Measurements from ENCODE around the gene MTHFSD. TPM values are rescaled to one million over a fixed set of nuclear protein-coding genes. Genes with fewer than 3 reads are reported as not detected.

MTHFSD gene
- total and polyA plus RNA-seq, 10 of the 15 experiments (the other 5 are each of a cell fraction or from before 2014, with no cell fraction given) = 2.2 to 24.5 (median 18.1) TPM

- TF ChIP-seq CUX1 (IDR thresholded peaks at IDR 0.05; ENCODE audit: insufficient replicate concordance, low read depth, low read length) = no peak
- no peak for TF ChIP-seq NR2C2 (IDR thresholded peaks at IDR 0.05; ENCODE audit: borderline replicate concordance, control insufficient read depth, insufficient read length, low read depth)
- TF ChIP-seq HSF1 (IDR thresholded peaks at IDR 0.05; ENCODE audit: low read depth, low read length) = no peak
- TF ChIP-seq FOS (IDR thresholded peaks at IDR 0.05; ENCODE audit: borderline replicate concordance, extremely low read depth, insufficient read length) = no peak
Observed at GRCh38 chr16:86491640-86492023, 63.4 kb downstream of the MTHFSD start (continued).

Measured in GM12878 (cell line).